ENCODE results near the gene RACGAP1. TPM values are rescaled to one million over a fixed set of nuclear protein-coding genes. Genes with fewer than 3 reads are reported as not detected.

Gene RACGAP1
- total RNA-seq, 4 donors from 2014 or later = 5.5 to 18.5 (median 15.0) TPM

DNA sequence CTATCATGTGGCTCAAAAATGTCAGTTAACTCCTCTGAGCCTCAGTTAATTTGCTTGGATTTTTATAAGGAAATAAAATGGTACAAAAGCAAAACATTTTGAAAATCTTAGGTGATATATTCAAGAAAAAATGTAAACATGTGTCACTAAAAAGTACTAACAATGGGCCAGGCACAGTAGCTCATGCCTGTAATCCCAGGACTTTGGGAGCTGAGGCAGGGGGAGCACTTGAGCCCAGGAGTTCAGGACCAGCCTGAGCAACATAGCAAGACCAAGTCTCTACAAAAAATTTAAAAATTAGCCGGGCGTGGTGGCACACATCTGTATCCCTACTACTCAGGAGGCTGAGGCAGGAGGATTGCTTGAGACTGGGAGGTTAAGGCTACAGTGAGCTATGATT, 26.8 kb downstream of the RACGAP1 start:
- TF ChIP-seq, protein P1, sequence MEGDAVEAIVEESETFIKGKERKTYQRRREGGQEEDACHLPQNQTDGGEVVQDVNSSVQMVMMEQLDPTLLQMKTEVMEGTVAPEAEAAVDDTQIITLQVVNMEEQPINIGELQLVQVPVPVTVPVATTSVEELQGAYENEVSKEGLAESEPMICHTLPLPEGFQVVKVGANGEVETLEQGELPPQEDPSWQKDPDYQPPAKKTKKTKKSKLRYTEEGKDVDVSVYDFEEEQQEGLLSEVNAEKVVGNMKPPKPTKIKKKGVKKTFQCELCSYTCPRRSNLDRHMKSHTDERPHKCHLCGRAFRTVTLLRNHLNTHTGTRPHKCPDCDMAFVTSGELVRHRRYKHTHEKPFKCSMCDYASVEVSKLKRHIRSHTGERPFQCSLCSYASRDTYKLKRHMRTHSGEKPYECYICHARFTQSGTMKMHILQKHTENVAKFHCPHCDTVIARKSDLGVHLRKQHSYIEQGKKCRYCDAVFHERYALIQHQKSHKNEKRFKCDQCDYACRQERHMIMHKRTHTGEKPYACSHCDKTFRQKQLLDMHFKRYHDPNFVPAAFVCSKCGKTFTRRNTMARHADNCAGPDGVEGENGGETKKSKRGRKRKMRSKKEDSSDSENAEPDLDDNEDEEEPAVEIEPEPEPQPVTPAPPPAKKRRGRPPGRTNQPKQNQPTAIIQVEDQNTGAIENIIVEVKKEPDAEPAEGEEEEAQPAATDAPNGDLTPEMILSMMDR (IDR thresholded peaks at IDR 0.05; ENCODE audit: low read depth) = no peak

DNA sequence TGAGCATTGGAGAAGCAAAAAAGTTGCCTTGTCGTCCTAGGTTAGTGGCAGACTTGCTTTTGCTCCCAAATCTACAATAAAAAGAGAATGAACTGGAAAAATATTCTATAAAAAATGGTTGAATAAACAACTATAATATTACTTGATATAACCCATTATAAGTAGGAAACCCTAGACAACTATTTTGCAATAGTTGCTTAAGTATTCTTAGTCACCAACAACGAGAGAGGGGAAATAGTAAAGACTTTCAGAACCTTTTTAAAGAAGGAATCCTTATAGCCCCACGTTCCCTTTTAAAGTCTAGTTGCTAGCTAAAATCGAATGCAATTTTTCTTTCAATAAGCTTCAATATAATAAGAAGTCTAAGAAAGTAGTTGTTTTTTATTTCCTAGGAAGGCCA, 35.0 kb downstream of the RACGAP1 start:
- TF ChIP-seq, protein P1 (IDR thresholded peaks at IDR 0.05; ENCODE audit: low read depth) = no peak

DNA sequence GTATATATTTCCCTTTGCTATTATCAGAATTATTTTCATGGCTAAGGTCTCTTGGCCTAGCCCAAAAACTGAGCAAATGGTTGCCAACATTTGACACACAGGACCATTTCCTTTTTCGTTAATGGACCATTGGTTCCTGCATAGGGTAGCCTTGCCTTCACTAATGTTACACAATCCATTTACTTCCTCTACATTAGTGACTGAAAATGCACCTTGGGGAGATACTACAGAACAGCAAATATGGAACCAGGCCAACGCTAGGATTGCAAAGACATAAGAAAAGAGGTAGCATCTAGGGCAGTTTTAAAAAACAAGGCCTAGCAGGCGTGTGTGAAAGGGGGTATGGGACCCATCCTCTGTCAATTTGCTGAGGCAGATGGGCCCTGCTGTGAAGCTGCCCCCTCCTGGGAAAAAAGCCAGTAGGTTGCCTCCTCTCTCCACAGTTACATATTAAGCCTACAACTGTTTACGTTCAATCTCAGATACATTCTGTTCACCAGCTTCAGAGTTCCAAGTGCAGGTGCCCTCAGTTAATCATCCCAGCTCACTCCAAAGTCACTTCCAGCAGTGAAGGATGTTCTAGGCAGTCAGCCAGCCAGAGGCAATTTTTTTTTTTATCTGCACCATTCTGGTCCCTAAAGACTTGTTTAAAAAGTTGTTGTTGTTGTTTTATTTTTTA, 37.5 kb downstream of the RACGAP1 start:
- TF ChIP-seq, protein P1 (IDR thresholded peaks at IDR 0.05; ENCODE audit: low read depth) = no peak

- TF ChIP-seq, protein P1 (IDR thresholded peaks at IDR 0.05; ENCODE audit: low read depth) = no peak
Measured at GRCh38 chr12:49985981-49986380, 39.3 kb downstream of the RACGAP1 start.

- TF ChIP-seq, protein P1 (IDR thresholded peaks at IDR 0.05; ENCODE audit: low read depth) = no peak
Measured at GRCh38 chr12:49984476-49985359, 40.6 kb downstream of the RACGAP1 start.

DNA sequence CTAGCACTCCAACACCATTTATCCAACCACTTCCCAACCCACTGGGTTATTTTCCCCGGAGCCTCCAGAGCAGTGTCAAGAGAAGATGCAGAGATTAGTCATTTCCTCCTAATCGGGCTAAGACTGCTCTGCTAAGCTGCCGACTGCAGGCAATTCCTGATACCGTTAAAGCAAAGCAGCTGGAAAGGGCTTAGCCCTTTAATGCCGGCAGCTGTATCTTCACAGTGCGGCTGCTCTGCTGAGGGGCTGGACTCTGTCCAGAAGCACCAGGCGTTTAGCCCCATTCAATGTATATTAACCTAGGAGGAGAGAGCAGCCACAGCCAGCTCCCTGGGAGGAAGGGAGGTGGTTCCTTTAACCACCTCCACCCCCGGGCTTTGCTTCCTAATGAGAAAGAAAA, 41.4 kb downstream of the RACGAP1 start:
- TF ChIP-seq, protein P1 (IDR thresholded peaks at IDR 0.05; ENCODE audit: low read depth) = no peak
